Subcutaneous abdominal adipose tissue (tissue), 5 donors: ENCODE results near the gene DYNLT2.
"Not testable (repeated sequence)": the region's sequence is repeated elsewhere in the genome, so short reads cannot be mapped to it uniquely, and the experiment has no call there.

ENCODE experiments used
- H3K27ac ChIP-seq: one replicate; pipeline ENCODE4 v1.7.0; 2013; ENCODE audit warnings: low read depth, mild to moderate bottlenecking, inconsistent platforms, low read length, moderate library complexity
- H3K27me3 ChIP-seq, 5 donors: one replicate each; pipeline ENCODE4 v1.7.0; 2013; ENCODE audit warnings: low read length in 5 of 5, inconsistent platforms in 1 of 5; ENCODE audit not compliant: control insufficient read depth in 5 of 5, insufficient read depth in 4 of 5
- H3K36me3 ChIP-seq, 5 donors: one replicate each; pipeline ENCODE4 v1.7.0; 2013; ENCODE audit warnings: low read length in 5 of 5; ENCODE audit not compliant: control insufficient read depth in 5 of 5, insufficient read depth in 5 of 5
- H3K4me1 ChIP-seq, 5 donors: one replicate each; pipeline ENCODE4 v1.7.0; 2013; ENCODE audit warnings: low read length in 5 of 5, mild to moderate bottlenecking in 3 of 5, moderate library complexity in 1 of 5; ENCODE audit not compliant: control insufficient read depth in 5 of 5, insufficient read depth in 5 of 5
- H3K4me3 ChIP-seq, 5 donors: one replicate each; pipeline ENCODE4 v1.7.0; 2013; ENCODE audit warnings: low read length in 5 of 5, low read depth in 1 of 5
- H3K9ac ChIP-seq, 5 donors: one replicate each; pipeline ENCODE4 v1.7.0; 2013; ENCODE audit warnings: low read length in 5 of 5, mild to moderate bottlenecking in 4 of 5, moderate library complexity in 3 of 5
- H3K9me3 ChIP-seq, 5 donors: one replicate each; pipeline ENCODE4 v1.7.0; 2013; ENCODE audit warnings: low read length in 5 of 5; ENCODE audit not compliant: control insufficient read depth in 5 of 5
- donor health status: healthy.
- donor health status: healthy.
- donor health status: healthy.
- donor health status: healthy.
- donor health status: healthy.

The DYNLT2 gene

DNA sequence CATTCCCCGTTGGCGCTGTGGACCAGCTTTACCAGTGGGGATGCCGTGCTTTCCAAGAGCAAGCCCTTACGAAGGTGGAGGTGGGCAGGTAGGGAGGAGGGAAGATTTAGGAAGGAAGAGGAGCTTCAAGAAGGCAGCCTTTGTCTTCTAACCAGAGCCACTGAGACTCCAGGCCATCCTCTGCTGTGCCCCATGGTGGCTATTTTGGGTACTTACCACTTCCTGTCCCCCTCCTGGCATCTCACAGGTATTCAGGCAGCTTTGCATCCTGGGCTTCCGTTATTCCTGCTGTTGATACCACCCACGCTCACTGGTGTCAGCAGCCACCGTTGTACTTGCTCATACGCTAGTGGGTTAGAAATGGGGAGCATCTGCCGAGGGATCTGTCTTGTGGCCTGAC lies 23.0 kb upstream of the DYNLT2 start:
- no peak overlapping the region for H3K27ac ChIP-seq
- peaks cover 6 to 76% (median 59%) of the 10 kb centered on the region in 5 donors for H3K36me3 ChIP-seq
- H3K4me1 ChIP-seq = no peaks in the 10 kb centered on the region
- no peak overlapping the region for H3K9ac ChIP-seq
- no peaks in the 10 kb centered on the region for H3K27me3 ChIP-seq
- H3K4me3 ChIP-seq = no peak overlapping the region
- no peaks in the 10 kb centered on the region for H3K9me3 ChIP-seq

DNA sequence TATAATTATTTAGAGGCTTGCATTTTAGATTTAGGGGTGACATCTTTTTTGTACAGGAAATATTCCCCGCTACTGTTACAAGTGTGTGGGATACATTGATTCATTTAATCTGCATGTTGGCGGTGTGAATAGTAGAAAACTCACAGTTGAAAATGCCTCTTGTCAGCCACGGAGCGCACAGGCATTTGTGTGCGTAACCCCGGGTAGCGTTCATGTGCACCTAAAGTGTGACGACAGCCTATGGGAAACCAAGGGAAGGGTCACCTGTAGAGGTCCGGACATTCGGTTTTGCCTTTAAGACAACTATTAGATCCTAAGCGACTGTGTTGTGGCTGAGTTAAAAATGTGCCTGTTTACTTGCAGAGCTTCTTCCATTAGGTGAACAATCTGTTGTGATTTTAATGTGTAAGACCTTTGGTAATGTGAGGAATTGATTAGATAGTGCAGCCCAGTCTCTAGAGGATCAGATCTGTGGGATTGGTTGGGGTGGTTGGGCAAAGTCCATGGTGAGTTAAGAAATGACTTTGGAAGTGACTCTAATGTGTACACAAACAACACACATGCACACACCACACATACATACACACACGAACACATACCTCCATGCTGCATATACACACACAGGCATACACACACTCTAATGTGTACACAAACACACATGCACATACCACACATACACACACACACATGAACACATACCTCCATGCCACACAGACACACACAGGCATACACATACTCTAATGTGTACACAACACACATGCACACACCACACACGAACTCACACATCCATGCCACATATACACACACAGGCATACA lies 15.8 kb upstream of the DYNLT2 start:
- Histone ChIP-seq H3K27me3 (no peaks in the 10 kb centered on the region), H3K27ac (no peak overlapping the region), H3K4me1 (no peaks in the 10 kb centered on the region), H3K4me3 (no peak overlapping the region), H3K9me3 (no peaks in the 10 kb centered on the region), H3K9ac (no peak overlapping the region), H3K36me3 (peaks cover 16 to 74% (median 67%) of the 10 kb centered on the region in 5 donors)

DNA sequence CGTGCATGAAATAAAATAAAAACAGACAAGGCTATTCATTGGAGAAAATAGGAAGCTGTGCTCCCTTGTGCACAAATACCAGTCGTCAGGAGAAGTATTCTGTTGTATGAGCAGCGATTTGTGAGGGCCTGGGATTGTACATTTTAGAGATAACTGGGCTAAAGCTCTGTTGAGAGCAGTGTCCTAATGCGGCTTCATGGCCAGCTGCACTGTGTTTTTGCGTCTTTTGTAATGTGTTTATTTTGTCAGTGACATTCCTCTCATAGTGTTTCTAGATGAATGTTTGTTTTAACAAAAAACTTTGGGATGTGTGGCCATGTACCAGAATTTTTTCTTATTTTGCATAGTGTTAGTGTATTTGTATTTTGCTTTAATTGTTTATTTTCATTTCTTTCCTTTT lies 14.9 kb upstream of the DYNLT2 start:
- Histone ChIP-seq H3K4me3 (no peak overlapping the region), H3K27me3 (no peaks in the 10 kb centered on the region), H3K9ac (no peak overlapping the region), H3K9me3 (no peaks in the 10 kb centered on the region), H3K36me3 (peaks cover 16 to 74% (median 66%) of the 10 kb centered on the region in 5 donors), H3K27ac (no peak overlapping the region), H3K4me1 (no peaks in the 10 kb centered on the region)

DNA sequence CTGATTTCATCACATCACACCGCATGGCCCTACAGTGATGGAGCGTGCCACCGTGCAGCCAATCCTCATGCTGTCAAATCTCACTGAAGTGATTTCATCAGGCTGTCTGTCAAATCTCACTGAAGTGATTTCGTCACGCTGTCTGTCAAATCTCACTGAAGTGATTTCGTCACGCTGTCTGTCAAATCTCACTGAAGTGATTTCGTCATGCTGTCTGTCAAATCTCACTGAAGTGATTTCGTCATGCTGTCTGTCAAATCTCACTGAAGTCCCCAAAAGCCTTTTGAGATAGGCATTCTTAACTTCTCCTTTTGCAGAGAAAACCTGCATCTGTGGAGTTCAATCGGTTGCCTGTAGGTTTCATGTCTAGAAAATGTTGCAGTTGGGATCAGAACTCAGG lies 14.4 kb upstream of the DYNLT2 start:
- not testable (repeated sequence) for H3K9ac ChIP-seq, H3K27me3 ChIP-seq, H3K9me3 ChIP-seq, H3K4me1 ChIP-seq, H3K4me3 ChIP-seq, H3K27ac ChIP-seq
- H3K36me3 ChIP-seq = peaks cover 18 to 78% (median 71%) of the 10 kb centered on the region in 5 donors

DNA sequence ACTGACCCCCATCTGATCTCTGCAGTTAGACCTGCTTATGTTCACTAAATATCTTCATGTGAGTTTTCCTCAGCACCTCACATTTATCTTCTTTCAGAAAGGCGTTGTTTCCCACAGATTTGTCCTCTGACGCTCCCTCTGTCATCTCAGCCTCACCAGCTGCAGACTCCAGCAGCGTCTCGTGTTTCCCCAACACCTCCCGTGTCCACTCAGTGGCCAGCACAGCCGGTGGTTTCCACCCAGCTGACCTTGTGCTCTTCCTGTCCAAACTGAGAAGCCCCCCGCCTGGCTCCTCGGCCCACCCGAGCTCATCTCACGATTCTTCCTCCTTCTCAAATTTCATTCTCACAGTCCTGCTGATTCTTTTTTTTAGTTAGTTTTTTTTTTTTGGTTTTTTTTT lies 12.5 kb upstream of the DYNLT2 start:
- no peaks in the 10 kb centered on the region for H3K9me3 ChIP-seq
- H3K36me3 ChIP-seq = peaks cover 22 to 89% (median 82%) of the 10 kb centered on the region in 5 donors
- H3K9ac ChIP-seq = no peak overlapping the region
- H3K4me3 ChIP-seq = no peak overlapping the region
- no peaks in the 10 kb centered on the region for H3K27me3 ChIP-seq
- H3K4me1 ChIP-seq = no peaks in the 10 kb centered on the region
- no peak overlapping the region for H3K27ac ChIP-seq

DNA sequence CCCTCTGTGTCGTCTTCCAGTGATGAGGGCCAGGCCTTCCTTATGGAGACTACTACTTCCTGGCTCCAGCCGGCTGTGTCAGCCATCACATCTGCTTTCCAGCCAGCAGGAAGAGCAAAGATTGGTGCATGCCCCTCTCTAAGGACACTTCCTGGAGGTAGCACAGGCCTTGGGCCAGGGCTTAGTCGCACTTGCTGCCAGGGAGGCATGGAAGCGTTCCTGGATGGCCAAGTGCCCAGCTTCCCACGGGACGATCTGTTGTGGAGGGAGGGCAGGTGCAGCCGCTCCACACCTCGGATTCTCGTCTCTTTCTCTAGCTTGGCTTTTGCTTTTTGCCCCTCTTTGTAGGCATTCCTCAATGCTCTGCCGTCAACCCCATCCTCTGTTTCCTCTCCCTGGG lies 11.9 kb upstream of the DYNLT2 start:
- Histone ChIP-seq H3K27me3 (no peaks in the 10 kb centered on the region), H3K9ac (no peak overlapping the region), H3K4me1 (no peaks in the 10 kb centered on the region), H3K9me3 (no peaks in the 10 kb centered on the region), H3K4me3 (no peak overlapping the region), H3K27ac (no peak overlapping the region), H3K36me3 (peaks cover 24 to 89% (median 81%) of the 10 kb centered on the region in 5 donors)

DNA sequence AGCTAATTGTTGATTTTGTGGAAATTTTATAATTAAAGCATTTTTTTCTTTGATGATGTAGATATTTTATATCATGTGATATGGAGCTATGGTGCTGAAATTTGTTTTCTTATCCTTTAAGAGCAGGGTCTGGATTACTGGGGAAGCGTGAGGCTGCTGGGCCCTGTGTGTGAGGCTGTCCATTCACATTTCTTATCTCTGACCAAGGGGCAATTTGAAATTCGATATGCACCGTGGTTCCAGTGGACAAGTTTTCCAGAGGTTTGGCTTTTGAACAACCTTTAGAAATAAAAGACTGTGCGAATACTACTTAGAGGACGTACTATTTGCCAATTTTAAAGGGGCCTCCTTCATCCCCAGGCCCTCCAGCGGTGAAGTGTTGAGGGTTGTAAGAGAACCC lies 3.8 kb upstream of the DYNLT2 start:
- Histone ChIP-seq H3K9me3 (no peaks in the 10 kb centered on the region), H3K4me1 (peaks cover 0 to 24% (median 20%) of the 10 kb centered on the region in 5 donors), H3K36me3 (peaks cover 21 to 36% (median 30%) of the 10 kb centered on the region in 5 donors), H3K9ac (no peak overlapping the region), H3K27ac (no peak overlapping the region), H3K27me3 (no peaks in the 10 kb centered on the region), H3K4me3 (no peak overlapping the region)

DNA sequence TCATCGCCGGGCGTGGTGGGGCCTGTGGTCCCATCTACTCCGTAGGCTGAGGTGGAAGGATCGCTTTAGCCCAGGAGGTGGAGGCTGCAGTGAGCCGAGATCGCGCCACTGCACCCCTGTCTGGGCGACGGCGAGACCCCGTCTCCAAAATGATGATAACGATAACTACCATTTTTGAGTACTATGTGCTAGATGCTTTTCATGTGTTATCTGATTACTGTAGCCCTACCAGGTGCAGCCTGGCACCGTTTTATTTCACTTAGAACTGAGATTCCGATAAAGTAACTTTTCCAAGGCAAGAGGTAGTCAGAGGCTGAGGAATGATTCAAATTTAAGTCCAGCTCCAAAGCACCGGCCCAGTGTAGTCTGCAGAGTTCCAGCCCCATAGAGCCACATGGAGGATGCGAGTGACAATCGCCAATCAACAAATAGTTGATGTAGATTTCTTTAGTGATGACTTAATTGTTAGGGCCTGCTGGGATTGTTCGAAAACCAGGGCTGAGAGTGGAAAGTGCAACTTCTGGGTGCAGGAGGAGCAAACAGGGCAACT lies 777 bp upstream of the DYNLT2 start:
- Histone ChIP-seq H3K9ac (peak overlapping the region; percentile 92 to 97 (median 95)), H3K4me3 (peak overlapping the region; percentile 82 to 92 (median 85)), H3K27ac (peak overlapping the region; percentile 91), H3K27me3 (no peaks in the 10 kb centered on the region), H3K4me1 (peaks cover 0 to 27% (median 23%) of the 10 kb centered on the region in 5 donors), H3K9me3 (no peaks in the 10 kb centered on the region), H3K36me3 (peaks cover 3 to 7% (median 5%) of the 10 kb centered on the region in 5 donors)

DNA sequence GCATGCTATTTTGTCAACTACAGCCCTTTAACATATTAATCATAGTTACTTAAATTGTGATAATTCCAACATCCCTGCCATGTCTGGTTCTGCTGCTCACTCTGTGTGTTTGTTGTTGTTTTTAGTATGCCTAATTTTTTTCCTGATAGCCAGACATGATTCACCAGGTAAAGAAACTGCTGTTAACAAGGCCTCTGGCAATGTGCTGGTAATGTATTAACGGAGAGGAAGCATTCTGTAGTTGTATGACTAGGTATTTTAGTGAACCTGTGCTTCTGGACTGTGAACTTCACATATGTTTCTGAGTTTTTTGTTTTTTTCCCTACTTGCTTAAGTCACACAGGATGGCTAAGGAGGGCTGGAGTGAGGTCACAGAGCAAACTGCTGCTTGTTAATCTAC lies 4.8 kb downstream of the DYNLT2 start:
- no peak overlapping the region for H3K9ac ChIP-seq
- no peaks in the 10 kb centered on the region for H3K9me3 ChIP-seq
- H3K27ac ChIP-seq = no peak overlapping the region
- no peaks in the 10 kb centered on the region for H3K36me3 ChIP-seq
- H3K4me3 ChIP-seq = no peak overlapping the region
- peaks cover 0 to 14% (median 12%) of the 10 kb centered on the region in 5 donors for H3K4me1 ChIP-seq
- H3K27me3 ChIP-seq = no peaks in the 10 kb centered on the region

DNA sequence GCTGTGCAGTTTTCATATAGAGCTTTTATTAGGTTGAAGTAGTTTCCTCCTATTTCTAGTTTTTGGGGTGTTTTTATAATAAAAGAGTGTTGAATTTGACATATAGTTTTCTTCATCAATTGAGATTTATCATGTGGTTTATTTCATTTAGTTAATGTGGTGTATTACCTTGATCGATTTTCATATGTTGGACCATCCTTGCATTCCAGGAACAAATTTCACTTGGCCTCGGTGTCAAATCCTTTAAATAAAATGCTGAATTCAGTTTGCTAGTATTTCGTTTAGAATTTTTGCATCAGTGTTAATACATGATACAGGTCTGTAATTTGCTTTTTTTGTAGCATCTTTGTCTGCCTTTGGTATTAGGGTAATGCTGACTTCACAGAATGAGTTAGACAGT lies 6.0 kb downstream of the DYNLT2 start:
- Histone ChIP-seq H3K27ac (no peak overlapping the region), H3K9me3 (no peaks in the 10 kb centered on the region), H3K4me3 (no peak overlapping the region), H3K27me3 (no peaks in the 10 kb centered on the region), H3K9ac (no peak overlapping the region), H3K36me3 (no peaks in the 10 kb centered on the region), H3K4me1 (peaks cover 0 to 5% (median 5%) of the 10 kb centered on the region in 5 donors)
